HG03045 (cell line): ENCODE results near the gene WDR5.

Experiments
- ATAC-seq: cut with Tn5 transposase; IDR thresholded peaks from one replicate; pipeline ENCODE4 v1.9.1; 2021; ENCODE audit warnings: mild to moderate bottlenecking, moderate library complexity; ENCODE audit not compliant: unreplicated experiment

The WDR5 gene

DNA sequence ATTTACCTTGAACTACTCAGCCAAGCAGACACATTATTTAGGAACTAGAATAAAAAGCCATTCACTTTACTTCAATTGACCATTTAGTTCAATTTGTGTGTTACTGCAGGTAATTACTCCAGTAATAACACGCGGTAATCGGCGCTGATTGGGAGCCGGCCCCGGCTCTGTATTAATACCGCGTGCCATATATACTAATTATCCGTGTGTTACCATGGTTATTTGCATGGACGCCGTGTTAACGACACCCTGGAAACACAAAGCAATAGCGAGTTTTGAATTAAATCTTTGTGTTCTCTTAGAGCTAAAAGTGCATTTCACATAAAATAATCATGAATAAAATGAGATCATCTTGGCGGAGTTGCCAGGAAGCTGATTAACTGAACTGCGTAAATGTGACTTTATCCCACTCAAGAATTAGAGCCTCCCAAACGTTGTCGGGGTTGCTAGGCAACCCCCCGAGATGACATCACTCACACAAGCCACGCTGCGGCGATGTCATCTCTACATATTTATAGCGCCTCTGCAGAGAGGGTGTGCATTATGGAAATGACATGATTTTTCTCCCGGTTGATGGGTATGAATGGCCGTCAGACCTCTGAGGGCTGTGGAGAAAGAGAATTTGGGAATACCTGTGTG lies 69.9 kb downstream of the WDR5 start:
- ATAC-seq, result no peak

- ATAC-seq, result no peak
Measured at GRCh38 chr9:134206311-134207300, 70.7 kb downstream of the WDR5 start.

GRCh38 chr9:134208310-134208841 lies 72.5 kb downstream of the WDR5 start:
- ATAC-seq, result no peak

DNA sequence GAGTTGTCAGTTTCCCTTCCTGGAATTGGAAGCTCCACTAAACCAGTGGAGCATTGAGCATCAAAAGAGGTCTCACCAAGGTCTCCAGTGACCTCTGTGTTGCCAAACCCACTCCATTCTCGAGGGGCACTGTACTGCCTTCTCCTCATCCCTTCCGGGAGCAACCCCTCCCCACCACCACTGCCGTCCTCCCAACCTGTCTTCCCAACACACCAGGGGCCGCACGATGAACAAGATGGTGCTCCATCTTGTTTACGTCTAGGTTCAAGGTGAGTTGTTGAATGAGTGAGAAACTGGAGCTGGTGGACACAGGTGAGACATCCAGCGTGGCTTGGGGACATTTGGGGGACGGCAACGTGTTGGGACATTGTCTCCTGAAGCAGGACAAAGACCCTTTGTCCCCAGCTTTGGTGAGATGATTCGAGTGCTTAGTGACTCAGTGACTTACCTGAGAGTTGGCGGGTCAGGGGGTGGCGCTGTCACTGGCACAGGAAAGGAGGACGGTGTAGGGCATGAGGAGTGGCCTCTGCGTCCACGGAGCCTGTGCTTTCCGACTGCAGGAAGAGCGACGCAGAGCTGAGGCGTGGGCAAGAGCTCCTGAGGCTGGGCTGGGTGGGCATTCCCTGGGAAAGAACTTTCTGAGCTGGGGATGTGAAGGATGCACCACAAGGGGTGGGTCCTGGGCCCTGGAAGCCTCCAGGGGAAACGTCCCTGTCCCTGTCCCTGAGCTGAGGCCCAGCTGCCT lies 73.3 kb downstream of the WDR5 start:
- ATAC-seq, result no peak
